ENCODE results near the gene TINCR.
"Not testable (repeated sequence)": the region's sequence is repeated elsewhere in the genome, so short reads cannot be mapped to it uniquely, and the experiment has no call there.

Gene TINCR

GRCh38 chr19:5567360-5567969, at the start of gene TINCR:
Gene TINCR (minus strand): TSS chr19:5567953.
- peak; percentile 32 for DNase-seq

GRCh38 chr19:5617080-5617479, 49.3 kb upstream of the TINCR start:
- DNase-seq = no peak

- DNase-seq = no peak
These were observed 48.1 kb upstream of the TINCR start for GRCh38 chr19:5615756-5616327.

GRCh38 chr19:5612891-5613865, 45.4 kb upstream of the TINCR start:
- DNase-seq = no peak

- no peak for DNase-seq
These were observed 42.2 kb upstream of the TINCR start for GRCh38 chr19:5609881-5610448.

- DNase-seq = not testable (repeated sequence)
These were observed 41.0 kb upstream of the TINCR start for GRCh38 chr19:5608766-5609165.

GRCh38 chr19:5608291-5608690, 40.5 kb upstream of the TINCR start:
- DNase-seq = no peak

- no peak for DNase-seq
These were observed 39.8 kb upstream of the TINCR start for GRCh38 chr19:5607318-5608275.

- no peak for DNase-seq
These were observed 37.6 kb upstream of the TINCR start for GRCh38 chr19:5605362-5605761.

- DNase-seq = no peak
These were observed 35.9 kb upstream of the TINCR start for GRCh38 chr19:5603626-5604025.

GRCh38 chr19:5600797-5601196, 33.0 kb upstream of the TINCR start:
- DNase-seq = no peak

- no peak for DNase-seq
These were observed 28.0 kb upstream of the TINCR start for GRCh38 chr19:5595745-5596144.

- no peak for DNase-seq
These were observed 27.4 kb upstream of the TINCR start for GRCh38 chr19:5595129-5595528.

GRCh38 chr19:5594521-5594950, 26.8 kb upstream of the TINCR start:
- DNase-seq = no peak

GRCh38 chr19:5593343-5594255, 25.8 kb upstream of the TINCR start:
- peak; percentile 63 for DNase-seq

GRCh38 chr19:5592531-5593342, 25.0 kb upstream of the TINCR start:
- peak; percentile 46 for DNase-seq

- DNase-seq = no peak
These were observed 23.7 kb upstream of the TINCR start for GRCh38 chr19:5591476-5591875.

- no peak for DNase-seq
These were observed 23.1 kb upstream of the TINCR start for GRCh38 chr19:5590865-5591154.

- DNase-seq = no peak
These were observed 22.6 kb upstream of the TINCR start for GRCh38 chr19:5590151-5590864.

Data from NCI-H2227 treated with DMSO at 0.1 percent for 48 hours (cell line).